Hepatocyte (in vitro differentiated cells): ENCODE results near the gene CD70.
"Not testable (repeated sequence)": the region's sequence is repeated elsewhere in the genome, so short reads cannot be mapped to it uniquely, and the experiment has no call there.

ENCODE experiments used
- CTCF ChIP-seq: fragments of 200-600 bp; sonication (generic); IDR thresholded peaks from 2 replicates; pipeline ENCODE4 v1.5.1; 2016; ENCODE audit warnings: antibody characterized with exemption, mild to moderate bottlenecking; ENCODE audit not compliant: poor library complexity
- EZH2 ChIP-seq: fragments of 200-600 bp; sonication (generic); IDR thresholded peaks from 2 replicates; pipeline ENCODE4 v1.6.1; 2016; ENCODE audit warnings: antibody characterized with exemption, mild to moderate bottlenecking, borderline replicate concordance
- EZH2phosphoT487 ChIP-seq: fragments of 200-600 bp; sonication (generic); IDR thresholded peaks from one replicate; pipeline ENCODE4 v1.6.1; 2018; ENCODE audit warnings: antibody characterized with exemption, mild to moderate bottlenecking, low read depth, moderate library complexity; ENCODE audit not compliant: unreplicated experiment, severe bottlenecking

GRCh38 chr19:6582515-6583484 is 8.2 kb downstream of the CD70 start:
- TF ChIP-seq EZH2, CTCF, EZH2phosphoT487: not testable (repeated sequence)
